Kidney (tissue), 14 donors: ENCODE results near the gene PALLD. TPM values are rescaled to one million over a fixed set of nuclear protein-coding genes. Genes with fewer than 3 reads are reported as not detected.

Experiments
- DNase-seq, 5 donors: peaks; one replicate each; pipeline ENCODE4 v3.0.0-alpha.2; 2013 to 2020
- FAIRE-seq: peaks from 2 replicates; lab custom pipeline; 2012; peaks lifted over from hg19 to GRCh38; lab: Jason Lieb, UNC
- H3K27ac ChIP-seq, 2 donors: one replicate each; pipeline ENCODE4 v1.7.0; 2013; ENCODE audit warnings: low read depth in 2 of 2, low read length in 2 of 2, inconsistent platforms in 1 of 2
- H3K27me3 ChIP-seq: one replicate; pipeline ENCODE4 v1.7.1; 2013; ENCODE audit warnings: low read length, inconsistent platforms; ENCODE audit not compliant: control insufficient read depth, insufficient read depth
- H3K36me3 ChIP-seq, 3 donors: one replicate each; pipeline versions ENCODE4 v1.7.0 to v1.7.1; 2013; ENCODE audit warnings: low read length in 3 of 3, control low read depth in 1 of 3, inconsistent platforms in 1 of 3; ENCODE audit not compliant: insufficient read depth in 3 of 3, control insufficient read depth in 2 of 3
- H3K4me1 ChIP-seq, 3 donors: one replicate each; pipeline versions ENCODE4 v1.7.0 to v1.7.1; 2013; ENCODE audit warnings: low read length in 3 of 3, inconsistent platforms in 1 of 3, low read depth in 1 of 3; ENCODE audit not compliant: control insufficient read depth in 2 of 3, insufficient read depth in 2 of 3
- H3K4me3 ChIP-seq, 3 donors: one replicate each; pipeline versions ENCODE4 v1.7.0 to v1.8.1; 2013; ENCODE audit warnings: low read length in 3 of 3, control low read depth in 1 of 3, inconsistent platforms in 1 of 3
- H3K9ac ChIP-seq, 3 donors: one replicate each; pipeline versions ENCODE4 v1.7.0 to v1.7.1; 2013; ENCODE audit warnings: low read length in 3 of 3, control low read depth in 1 of 3, inconsistent platforms in 1 of 3
- H3K9me3 ChIP-seq, 3 donors: one replicate each; pipeline versions ENCODE4 v1.7.0 to v1.7.1; 2013; ENCODE audit warnings: low read length in 3 of 3, control low read depth in 1 of 3, inconsistent platforms in 1 of 3; ENCODE audit not compliant: control insufficient read depth in 2 of 3, insufficient read depth in 1 of 3
- CTCF ChIP-seq: IDR thresholded peaks from 3 replicates; pipeline ENCODE4 v1.5.1; 2012; ENCODE audit warnings: mild to moderate bottlenecking, moderate library complexity, borderline replicate concordance; ENCODE audit not compliant: insufficient read depth; ENCODE audit errors: extremely low read depth
- intact Hi-C: fragments of 100-400 bp; cut with DNase I; formaldehyde crosslinking; loops from one replicate; pipeline ENCODE4 v1.11.1; 2022
- polyA plus RNA-seq: library from polyadenylated mRNA; stranded (reverse); fragments of 350-450 nt; fragmentation: Illumina TruSeq; extraction: RNeasy Lipid Tissue Mini Kit (QIAGEN cat#74804); gene quantifications from one replicate; pipeline ENCODE4 v1.2.3, GENCODE V29; 2014; ENCODE audit warnings: low read depth, low replicate concordance; ENCODE audit not compliant: insufficient read depth
- total RNA-seq: library from RNA; stranded (reverse); fragmentation: NEBNext Ultra II Directional; extraction: Animal tissue kit (Norgen Biotek cat#: 25700); gene quantifications from one replicate; pipeline ENCODE4 v1.2.1, GENCODE V29; 2021
- donor health status: control.
- donor health status: control.
- donor health status: control.
- donor health status: control.
- donor health status: control.
- donor health status: DM: yes; HTN: yes; CAD: no.
- donor health status: Normal renal cell carcinoma (clear cell type).

PALLD gene
- total and polyA plus RNA-seq, 2 donors from 2014 or later = 43.4 to 120 TPM

DNA sequence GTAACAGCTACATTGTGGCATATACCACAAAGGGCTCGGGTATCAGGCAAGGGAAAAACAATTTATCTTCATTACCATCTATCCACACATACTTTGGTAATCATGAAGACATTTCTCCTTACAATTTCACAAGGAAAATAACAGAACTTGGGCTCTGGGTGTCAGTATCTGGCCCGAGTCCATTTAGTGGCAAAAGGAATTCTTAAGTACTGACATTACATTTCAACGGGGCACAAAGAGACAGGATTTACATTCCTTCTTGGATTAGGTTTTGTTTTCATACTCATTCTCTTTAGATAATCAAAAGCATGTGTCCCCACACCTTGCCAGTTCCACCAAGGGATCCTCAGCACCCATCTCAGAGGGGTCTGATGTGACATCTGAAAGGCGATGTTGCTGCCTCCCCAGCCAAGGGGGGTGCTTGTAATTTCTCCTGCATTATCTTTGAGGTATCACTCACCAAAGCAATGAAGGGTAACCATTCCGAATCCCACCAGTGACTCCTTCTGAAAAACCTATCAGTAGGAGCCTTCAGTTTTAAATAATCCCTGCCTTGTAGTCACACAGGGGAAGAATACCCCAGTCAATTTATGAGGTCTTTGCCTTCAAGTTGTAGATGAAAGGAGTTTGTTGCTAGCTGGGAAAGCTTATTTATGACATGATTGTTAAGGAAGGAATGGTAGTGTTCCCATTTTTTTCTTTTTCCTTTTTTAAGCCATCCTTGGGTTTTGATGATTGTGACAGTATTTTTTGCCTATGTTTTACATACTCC, 118.6 kb downstream of the PALLD start:
- Histone ChIP-seq H3K4me1 (no peaks in the 10 kb centered on the region), H3K4me3 (no peak overlapping the region), H3K9me3 (no peaks in the 10 kb centered on the region), H3K36me3 (no peaks in the 10 kb centered on the region), H3K27ac (no peak overlapping the region), H3K27me3 (no peaks in the 10 kb centered on the region), H3K9ac (no peak overlapping the region)
- intact Hi-C loops = no loop called here
- TF ChIP-seq CTCF = no peak
- FAIRE-seq = no peak
- no peak for DNase-seq

DNA sequence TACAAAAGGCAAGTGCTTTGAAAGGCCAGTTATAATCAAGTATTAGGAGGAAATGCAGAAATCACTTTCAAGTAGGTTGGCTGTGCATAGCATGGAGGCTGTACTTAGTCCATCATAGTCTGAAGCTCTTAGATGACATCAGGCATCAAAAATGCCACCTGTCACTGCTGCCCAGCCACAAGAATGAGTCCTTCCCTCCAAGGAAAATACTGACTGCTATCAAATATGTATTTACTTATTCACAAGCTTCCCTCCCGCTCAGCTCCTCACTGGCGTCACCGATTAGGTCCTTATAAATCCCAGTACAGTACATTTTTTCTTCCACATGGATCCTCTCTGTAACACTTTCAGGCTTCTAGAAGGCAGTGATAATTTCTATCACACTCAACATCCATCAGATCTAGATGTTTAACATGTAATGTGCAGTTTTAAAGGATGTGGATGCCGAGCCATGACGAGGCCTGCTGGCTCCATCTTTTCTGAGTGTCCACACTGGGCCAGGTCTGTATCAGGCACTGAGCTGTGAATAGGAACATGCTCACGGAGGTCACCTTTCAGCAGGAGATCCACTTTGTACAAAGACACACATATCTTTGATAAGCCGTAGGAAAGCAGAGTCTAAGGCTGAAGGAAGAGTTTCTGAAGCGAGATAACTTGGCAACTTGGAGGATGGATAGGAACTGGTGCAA, 121.9 kb downstream of the PALLD start:
- no peak for DNase-seq
- intact Hi-C loops = no loop called here

DNA sequence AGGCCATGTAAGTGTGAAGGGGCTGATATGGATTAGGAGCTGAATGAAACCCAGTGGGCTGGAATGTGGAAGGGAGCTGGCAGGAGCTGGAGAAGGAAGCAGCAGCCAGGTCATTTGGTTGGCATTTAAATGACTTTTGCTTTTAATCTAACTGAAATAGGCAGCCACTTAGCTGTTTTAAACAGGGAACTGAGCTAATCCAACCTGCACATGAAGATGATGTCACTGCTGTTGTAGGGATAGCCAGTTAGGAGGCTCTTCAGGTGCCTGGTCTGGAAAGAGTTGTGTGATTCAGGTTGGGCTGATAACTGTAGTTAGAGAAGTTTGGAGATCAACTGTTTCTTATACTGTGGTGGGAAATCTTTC, 122.4 kb downstream of the PALLD start:
- FAIRE-seq (no peak), DNase-seq (no peak)
- H3K4me1 ChIP-seq = no peaks in the 10 kb centered on the region
- H3K9ac ChIP-seq = no peak overlapping the region
- no peak overlapping the region for H3K27ac ChIP-seq
- no peaks in the 10 kb centered on the region for H3K27me3 ChIP-seq
- no peak for TF ChIP-seq CTCF
- H3K4me3 ChIP-seq = no peak overlapping the region
- H3K36me3 ChIP-seq = no peaks in the 10 kb centered on the region
- intact Hi-C loops = no loop called here
- H3K9me3 ChIP-seq = no peaks in the 10 kb centered on the region

More for the DNA sequence above, 121.9 kb downstream of the PALLD start:
- Histone ChIP-seq H3K9me3 (no peaks in the 10 kb centered on the region), H3K4me1 (no peaks in the 10 kb centered on the region), H3K36me3 (no peaks in the 10 kb centered on the region), H3K27me3 (no peaks in the 10 kb centered on the region), H3K9ac (no peak overlapping the region), H3K27ac (no peak overlapping the region), H3K4me3 (no peak overlapping the region)
- FAIRE-seq = no peak
- TF ChIP-seq CTCF = no peak
